ENCODE measurements around the gene RASAL3. TPM values are rescaled to one million over a fixed set of nuclear protein-coding genes. Genes with fewer than 3 reads are reported as not detected.
A peak's percentile ranks its signal among the peaks of the same experiment; 100 is the strongest.

The RASAL3 gene
- total RNA-seq, 1 experiment from 2014 or later, result 0.57 TPM

- TF ChIP-seq YY1 (IDR thresholded peaks at IDR 0.05; ENCODE audit: extremely low read depth, insufficient replicate concordance, low read depth, low read length), result peak; percentile 98
Observed at GRCh38 chr19:15449620-15450527, 14.5 kb downstream of the RASAL3 start, which contains the start of gene WIZ (continued).

- Histone ChIP-seq H4K20me1 (ENCODE audit: insufficient read depth) (no peaks in the 10 kb centered on the region), H3K9me3 (ENCODE audit: control insufficient read depth in 1 of 2, insufficient read depth in 1 of 2, low read depth in 1 of 2, low read length in 2 of 2) (no peaks in the 10 kb centered on the region), H2AFZ (ENCODE audit: low read depth, low read length, poor library complexity, severe bottlenecking) (no peak overlapping the region), H3K36me3 (ENCODE audit: control insufficient read depth in 1 of 2, insufficient read depth in 2 of 2, low read length in 2 of 2) (no peaks in the 10 kb centered on the region), H3K4me2 (ENCODE audit: low read length) (peak overlapping the region; percentile 95), H3K79me2 (ENCODE audit: insufficient read depth, low read length) (no peaks in the 10 kb centered on the region), H3K9me2 (ENCODE audit: insufficient read depth) (no peaks in the 10 kb centered on the region), H3K9ac (ENCODE audit: low read length) (peak overlapping the region; percentile 35), H3K4me3 (replicated peaks in 1 of 2; ENCODE audit: low read depth in 1 of 2, low read length in 2 of 2) (peak overlapping the region; percentile 59 to 62), H3K27me3 (ENCODE audit: insufficient read depth, low read length) (no peaks in the 10 kb centered on the region), H3K4me1 (ENCODE audit: control insufficient read depth in 1 of 2, insufficient read depth in 2 of 2, low read length in 2 of 2) (peaks cover 15 to 38% of the 10 kb centered on the region in 2 experiments; a peak in 3 of 4 replicates), H3K27ac (ENCODE audit: low read depth, low read length) (peak overlapping the region; percentile 55; the same call in 1 of the 2 replicates)
- CTCF ChIA-PET, result no interaction called here
- no peak for DNase-seq (ENCODE audit: low read depth, low spot score)
- no peak for ATAC-seq
- RAD21 ChIA-PET (ENCODE audit: low non-redundant PET in 1 of 2, low total read pairs in 2 of 2, uncharacterized antibody in 2 of 2, unreplicated experiment in 2 of 2), result no interaction called here
- POLR2A ChIA-PET, result no interaction called here
- no TSS peak for BruUV-seq (replicated peaks)
- intact Hi-C loops (cut with micrococcal nuclease), result loop anchor here (1.0 kb wide), 1 partner anchor 16 kb away; no protein-coding TSS in a partner anchor
- TF ChIP-seq JUND (IDR thresholded peaks at IDR 0.05) (no peak), POLR2AphosphoS5 (IDR thresholded peaks at IDR 0.05; ENCODE audit: low read depth, low read length) (no peak), FOSL1 (IDR thresholded peaks at IDR 0.05; ENCODE audit: low read depth) (no peak), CBX3 (IDR thresholded peaks at IDR 0.05; ENCODE audit: low read depth) (no peak), YY1 (IDR thresholded peaks at IDR 0.05; ENCODE audit: extremely low read depth, insufficient replicate concordance, low read depth, low read length) (no peak), ATF3 (IDR thresholded peaks at IDR 0.05) (no peak), ZFX (IDR thresholded peaks at IDR 0.05) (no peak), REST (IDR thresholded peaks at IDR 0.05; ENCODE audit: low read depth) (no peak), EZH2 (IDR thresholded peaks at IDR 0.05) (no peak), SIN3A (IDR thresholded peaks at IDR 0.05; ENCODE audit: low read depth) (no peak), CEBPB (IDR thresholded peaks at IDR 0.05; ENCODE audit: low read depth) (no peak), SRF (IDR thresholded peaks at IDR 0.05; ENCODE audit: low read depth) (no peak), MAX (IDR thresholded peaks at IDR 0.05) (no peak), POLR2A (IDR thresholded peaks at IDR 0.05; ENCODE audit: borderline replicate concordance, extremely low read depth, insufficient read depth, insufficient read length) (no peak), ELF1 (IDR thresholded peaks at IDR 0.05; ENCODE audit: borderline replicate concordance, low read depth) (no peak), SP1 (IDR thresholded peaks at IDR 0.05; ENCODE audit: low read depth) (no peak)
Observed at GRCh38 chr19:15448778-15449619, 15.3 kb downstream of the RASAL3 start.
